Measurements from ENCODE around the gene TBKBP1.
"Not testable (repeated sequence)": the region's sequence is repeated elsewhere in the genome, so short reads cannot be mapped to it uniquely, and the experiment has no call there.

TBKBP1 gene

DNA sequence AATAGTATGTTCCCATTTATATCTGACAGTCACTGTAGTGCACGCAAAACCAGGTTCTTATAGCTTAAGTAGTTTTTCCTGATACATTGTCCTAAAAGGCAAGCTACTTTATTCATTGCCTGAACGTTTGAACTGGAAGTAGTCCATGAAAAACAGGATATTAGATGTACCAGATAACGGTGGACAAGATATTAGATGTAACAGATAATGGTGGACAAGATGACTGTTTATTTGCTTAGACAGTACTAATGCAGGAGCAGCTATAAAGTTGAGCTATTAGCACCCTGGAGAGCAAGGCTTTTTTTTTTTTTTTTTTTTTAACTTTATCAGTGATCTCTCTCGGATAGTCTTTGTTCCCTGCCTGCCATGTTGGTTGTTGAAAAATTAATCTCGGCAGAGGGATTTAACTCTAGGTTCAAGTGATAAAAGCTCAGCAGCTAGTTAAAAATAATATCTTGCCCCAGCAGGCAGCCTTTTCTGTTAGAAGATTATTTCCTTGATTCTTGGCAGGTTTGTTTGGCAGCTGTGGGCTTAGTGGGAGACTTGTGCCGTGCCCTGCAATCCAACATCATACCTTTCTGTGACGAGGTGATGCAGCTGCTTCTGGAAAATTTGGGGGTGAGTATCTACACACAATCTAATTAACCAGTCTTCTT is 17.3 kb upstream of the TBKBP1 start:
- no peak for DNase-seq (ENCODE audit: low read depth in 1 of 2, low spot score in 1 of 2)

DNA sequence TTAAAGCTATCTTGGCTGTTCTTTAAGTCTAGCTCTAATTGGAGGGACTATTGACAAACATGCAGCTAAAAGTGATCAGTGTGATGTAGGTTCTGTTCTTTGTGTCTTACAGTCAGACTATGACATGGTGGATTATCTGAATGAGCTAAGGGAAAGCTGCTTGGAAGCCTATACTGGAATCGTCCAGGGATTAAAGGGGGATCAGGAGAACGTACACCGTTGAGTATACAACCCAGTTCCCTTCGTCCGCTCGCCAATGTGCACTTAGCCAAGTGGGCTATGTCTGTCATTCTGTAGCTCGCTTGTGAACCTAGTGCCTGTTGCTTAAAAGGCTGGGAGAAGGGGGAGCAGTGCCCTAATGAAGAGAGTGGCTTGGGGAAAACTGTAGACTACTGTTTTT is 15.8 kb upstream of the TBKBP1 start:
- DNase-seq (ENCODE audit: low read depth in 1 of 2, low spot score in 1 of 2) = no peak

DNA sequence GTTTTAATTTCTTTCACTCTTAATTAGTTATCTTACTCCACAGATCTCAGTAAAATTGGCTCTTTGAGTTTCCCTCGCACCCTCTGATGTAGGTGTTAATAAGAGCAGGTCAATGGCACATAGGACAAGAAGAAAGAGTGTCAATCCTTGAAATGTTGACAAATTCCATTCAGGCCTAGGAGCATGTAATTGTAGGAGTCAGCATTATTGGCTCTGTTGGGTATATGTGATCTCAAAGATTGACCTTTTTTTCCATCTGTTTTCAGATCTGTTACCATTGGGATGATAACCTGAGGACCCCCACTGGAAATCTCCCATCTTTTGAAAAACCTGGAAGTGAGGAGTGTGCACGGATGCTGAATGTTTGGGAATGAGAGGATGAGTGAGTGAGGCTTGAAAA is 11.8 kb upstream of the TBKBP1 start:
- DNase-seq (ENCODE audit: low read depth in 1 of 2, low spot score in 1 of 2) = no peak

DNA sequence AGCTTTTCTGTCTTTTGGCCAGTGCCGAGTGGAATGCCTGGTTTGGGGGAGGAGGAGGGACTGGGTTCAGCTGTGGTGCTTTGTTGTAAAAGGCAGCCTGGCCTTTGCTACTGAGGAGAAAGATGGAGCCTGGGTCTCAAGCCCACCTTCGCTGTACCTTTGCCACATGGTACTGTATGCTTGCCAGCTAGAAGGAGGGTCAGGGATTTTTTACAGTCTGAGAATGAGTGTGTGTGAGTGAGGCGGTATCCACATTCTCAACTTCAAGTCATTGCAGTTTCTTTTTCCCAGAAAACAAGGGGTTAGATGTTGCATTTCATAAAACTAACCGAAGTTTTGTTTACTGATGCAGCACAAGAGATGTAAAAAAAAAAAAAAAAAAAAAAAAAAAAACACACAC is 11.2 kb upstream of the TBKBP1 start:
- DNase-seq (ENCODE audit: low read depth in 1 of 2, low spot score in 1 of 2) = not testable (repeated sequence)

DNA sequence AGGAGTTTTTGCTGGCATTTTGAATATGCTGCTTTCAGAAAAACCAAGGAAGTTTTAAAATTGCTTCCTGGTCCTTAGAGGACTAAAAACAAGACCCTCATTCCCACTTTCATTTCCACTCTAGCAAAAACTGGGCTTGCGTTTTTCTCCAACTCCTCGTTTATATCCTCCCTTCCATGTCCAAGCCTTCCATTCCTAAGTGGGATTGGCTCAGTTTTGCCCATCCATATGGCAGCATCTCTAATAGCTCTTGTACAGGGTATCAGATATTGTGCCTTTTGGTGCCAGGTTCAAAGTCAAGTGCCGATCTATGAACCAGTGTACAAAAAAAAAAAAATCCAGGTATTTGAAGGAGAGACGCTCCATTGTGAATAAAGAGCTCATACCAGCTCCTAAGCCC is 9.9 kb upstream of the TBKBP1 start:
- no peak for DNase-seq (ENCODE audit: low read depth in 1 of 2, low spot score in 1 of 2)

DNA sequence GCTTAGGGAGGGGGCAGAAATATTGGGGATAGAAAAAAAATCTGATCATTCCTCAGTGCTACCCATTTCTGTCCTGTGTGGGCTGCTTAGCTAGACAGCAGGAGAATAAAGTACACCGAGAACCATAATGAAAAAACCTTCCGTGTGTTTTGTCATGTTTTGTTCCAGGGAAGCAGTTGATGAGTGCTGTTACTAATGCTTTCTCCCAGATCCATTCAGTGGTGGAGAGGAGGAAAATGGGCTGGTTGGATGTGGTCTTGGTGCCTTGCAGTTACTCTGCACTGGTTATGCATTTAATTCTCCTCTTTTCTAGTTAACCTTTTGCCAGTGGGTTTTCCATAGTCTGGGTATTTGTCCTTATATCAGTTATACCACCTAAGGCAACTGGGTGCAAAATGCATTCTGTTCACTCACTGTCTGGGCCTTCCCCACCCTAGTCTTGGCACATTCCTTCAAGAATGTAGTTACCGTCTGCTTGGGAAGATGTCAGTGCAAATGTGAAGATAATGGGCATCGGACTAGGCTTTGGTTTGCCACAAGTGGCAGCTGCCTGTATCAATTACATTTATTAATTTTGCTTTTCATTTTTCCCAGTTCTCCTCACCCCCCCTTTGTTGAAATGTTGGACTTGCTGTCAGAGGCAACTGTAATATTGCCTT is 9.3 kb upstream of the TBKBP1 start:
- no peak for DNase-seq (ENCODE audit: low read depth in 1 of 2, low spot score in 1 of 2)

DNA sequence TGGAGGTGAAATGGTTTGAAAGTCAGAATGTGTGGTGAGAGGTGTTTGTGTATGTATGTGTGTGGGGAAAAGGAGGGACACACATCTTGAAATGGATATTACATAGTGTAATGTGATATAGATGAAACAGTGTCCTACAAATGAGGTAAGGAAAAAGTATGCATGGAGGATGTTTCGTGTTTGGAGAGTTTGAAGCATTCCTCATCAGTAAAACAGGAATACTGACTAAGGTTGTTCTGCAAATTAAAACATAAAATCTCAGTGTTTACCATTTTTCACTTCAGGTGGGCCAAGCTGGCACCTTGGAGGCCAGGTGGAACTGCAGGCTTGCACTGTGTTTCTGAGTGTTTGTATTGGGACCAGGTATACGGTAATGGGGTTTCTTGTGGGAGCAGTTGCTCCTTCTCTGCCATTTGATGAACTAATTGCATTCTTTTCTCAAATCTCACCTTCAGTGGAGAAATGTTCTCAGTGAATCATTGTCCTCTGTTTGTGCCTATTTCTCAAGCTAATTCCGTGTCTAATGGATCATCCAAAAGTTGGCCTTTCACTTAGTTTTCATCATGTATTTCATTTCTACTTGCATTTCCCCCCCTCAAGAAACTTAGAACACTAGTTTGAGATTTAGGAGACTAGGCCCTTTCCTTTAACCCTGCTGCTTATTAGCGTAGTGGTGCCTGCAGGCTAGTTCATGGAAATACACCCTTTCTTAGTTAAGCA is 8.2 kb upstream of the TBKBP1 start:
- DNase-seq (ENCODE audit: low read depth in 1 of 2, low spot score in 1 of 2) = no peak

DNA sequence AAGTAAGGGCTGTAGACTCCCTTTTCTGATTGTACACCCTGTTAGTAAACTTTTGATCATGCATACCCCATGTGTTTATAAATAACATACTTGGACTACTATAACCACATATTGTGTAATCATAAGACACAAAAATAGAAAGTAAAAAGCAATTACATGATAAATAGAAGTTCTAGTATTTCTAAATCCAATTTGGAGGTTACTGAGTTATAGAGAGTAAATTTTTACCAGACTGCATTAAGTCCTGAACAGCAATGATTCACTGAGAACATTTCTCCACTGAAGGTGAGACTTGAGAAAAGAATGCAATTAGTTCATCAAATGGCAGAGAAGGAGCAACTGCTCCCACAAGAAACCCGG is 7.7 kb upstream of the TBKBP1 start:
- DNase-seq (ENCODE audit: low read depth in 1 of 2, low spot score in 1 of 2) = no peak

DNA sequence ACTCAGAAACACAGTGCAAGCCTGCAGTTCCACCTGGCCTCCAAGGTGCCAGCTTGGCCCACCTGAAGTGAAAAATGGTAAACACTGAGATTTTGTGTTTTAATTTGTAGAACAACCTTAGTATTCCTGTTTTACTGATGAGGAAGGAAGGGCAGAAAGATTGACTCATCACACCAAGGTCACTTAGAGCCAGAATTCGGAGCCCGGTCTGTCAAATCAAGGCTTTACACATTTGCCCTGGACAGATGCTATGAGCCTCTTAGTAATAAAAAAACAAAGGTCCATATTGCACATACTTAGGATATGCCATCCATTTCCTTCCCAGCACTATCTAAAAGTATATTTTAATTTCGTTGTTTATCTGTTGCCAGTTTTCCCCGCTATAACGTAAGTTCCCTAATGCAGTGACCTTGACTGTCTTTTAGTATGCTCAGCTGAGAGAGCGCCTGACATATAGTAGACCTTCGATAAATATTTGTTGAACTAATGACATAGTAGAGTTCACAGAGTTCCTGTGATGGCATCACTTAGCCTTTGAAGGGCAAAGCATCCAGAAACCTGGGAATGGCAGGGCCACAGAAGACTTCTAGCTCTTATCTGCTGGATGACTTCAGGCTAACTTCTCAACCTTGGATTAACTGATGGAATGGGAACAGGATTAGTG is 7.2 kb upstream of the TBKBP1 start:
- DNase-seq (ENCODE audit: low read depth in 1 of 2, low spot score in 1 of 2) = no peak

DNA sequence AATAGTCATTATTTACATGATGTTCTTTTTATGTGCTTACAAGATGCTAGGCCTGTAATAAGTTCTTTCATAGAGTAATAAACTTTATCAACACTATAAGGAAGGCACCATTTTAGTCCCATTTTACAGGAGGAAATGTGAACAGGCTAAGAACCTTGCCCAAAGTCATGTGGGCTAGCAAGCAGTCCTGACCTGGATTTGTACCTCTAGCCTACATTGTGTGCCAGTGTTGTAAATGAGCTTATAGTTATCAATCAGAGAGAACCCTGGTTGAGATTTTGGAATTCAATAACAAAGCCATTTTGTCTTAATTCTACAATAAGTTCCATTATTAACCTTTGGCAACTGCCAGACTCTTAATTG is 6.7 kb upstream of the TBKBP1 start:
- no peak for DNase-seq (ENCODE audit: low read depth in 1 of 2, low spot score in 1 of 2)

DNA sequence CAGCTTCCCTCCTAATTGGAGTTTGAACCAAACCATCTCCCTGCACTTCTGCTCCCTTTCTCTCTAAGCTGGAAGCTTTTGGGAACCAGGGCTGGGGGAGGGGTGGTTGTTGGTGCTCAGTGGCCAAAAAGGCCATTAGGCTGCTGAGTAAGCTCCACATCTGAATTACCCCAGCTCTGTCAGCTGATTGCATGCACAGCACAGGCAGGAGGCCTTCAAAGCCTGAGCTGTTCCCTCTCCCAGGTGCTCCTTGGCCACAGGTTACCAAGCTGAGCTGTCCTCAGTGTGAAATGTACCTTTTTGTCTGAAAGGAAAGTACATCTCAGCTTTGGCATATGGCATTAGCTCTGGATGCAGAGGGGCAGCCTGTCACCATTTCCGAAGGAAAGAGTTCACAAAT is 6.2 kb upstream of the TBKBP1 start:
- DNase-seq (ENCODE audit: low read depth in 1 of 2, low spot score in 1 of 2) = no peak

DNA sequence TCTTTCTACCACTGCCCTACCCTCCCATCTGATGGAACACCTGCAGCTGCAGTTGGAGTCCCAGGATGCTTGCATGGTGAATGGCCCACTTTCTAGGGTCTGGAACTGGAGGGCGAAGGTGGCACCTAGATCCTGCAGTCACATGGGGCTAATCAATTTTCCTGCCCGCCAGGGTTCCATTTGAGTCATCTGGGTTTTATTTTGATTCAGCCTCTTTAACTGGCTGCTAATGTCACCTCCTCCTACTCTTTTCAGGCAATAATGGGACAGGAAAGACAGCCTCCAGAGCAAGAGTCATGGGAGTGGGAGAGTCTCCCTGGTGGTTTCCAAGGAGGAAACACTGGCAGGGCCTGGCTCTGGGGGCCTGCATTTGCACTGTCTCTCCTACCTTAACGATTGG is 3.8 kb upstream of the TBKBP1 start:
- DNase-seq (ENCODE audit: low read depth in 1 of 2, low spot score in 1 of 2) = no peak

DNA sequence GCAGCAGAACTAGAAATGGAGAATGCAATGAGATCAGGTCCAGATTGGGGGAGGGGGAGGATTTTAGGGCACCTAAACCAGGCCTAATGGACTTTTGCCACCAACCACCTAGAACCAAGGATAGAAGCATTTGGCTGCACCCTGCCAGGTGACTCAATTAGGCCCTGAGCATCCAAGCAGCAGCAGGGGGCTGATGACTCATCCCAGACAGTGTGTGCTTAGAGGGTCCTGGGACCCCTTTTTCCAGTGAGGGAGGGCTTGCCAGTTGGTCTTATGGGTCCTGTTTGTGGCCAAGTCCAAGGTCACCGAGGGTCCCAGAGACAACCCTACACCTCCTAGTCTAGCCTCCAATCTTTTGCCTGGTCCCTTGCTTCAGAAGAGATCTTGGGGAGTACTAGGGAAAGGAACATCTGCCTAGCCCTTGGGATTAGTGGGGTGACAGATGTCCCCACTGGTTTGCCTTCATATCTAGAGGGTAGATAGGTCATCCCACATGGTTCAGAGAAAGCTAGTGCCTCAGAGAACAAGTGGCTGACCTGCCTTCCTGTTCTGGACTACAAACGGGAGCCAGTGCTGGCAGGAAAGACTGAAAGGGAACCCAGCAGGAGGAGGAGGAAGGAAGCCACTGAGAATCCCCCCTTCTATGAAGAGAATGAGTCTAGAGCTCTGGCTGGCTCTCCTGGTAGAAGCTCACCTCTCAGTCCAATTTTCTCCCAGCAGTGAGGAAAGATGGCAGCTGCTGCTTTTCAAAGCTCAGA is 1.6 kb upstream of the TBKBP1 start:
- no peak for DNase-seq (ENCODE audit: low read depth in 1 of 2, low spot score in 1 of 2)

DNA sequence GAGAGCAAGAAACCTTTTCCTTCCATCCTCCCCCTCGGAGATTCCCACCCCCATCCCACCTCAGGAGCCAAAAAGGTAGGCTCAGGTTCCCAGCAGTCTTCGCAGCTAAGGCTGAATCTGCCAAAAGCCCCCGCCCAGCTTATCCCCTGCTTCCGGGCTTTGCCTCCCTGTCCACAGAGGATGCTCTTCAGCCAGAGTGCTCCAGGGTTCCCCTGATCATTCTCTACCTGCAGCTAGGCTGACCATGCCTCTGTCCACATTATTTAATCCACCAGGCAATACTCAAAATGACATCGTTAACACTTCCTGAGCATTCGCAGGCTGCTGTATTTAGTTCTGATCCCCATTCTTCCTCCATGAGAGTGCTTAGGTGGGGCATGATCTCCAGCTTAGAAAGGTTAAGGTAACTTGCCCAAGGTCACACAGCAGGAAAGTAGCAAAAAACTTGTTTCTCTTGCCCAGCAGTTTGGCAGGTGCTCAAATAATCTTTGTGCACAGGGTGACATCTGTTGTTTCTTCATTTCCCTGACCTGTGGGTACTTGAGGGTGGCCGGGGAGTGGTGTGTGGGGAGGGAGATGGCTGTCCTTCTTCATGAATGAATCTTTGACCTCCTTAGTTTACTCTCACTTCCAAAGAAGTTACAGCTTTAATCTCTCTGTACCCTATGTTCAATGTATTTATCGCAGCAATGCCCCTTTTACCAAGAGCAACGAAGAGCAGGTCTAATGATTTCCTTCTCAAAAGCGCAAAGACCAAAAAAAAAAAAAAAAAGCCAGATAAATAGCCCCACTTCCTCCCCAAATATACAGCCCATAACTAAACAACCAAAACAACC is 848 bp upstream of the TBKBP1 start:
- DNase-seq (ENCODE audit: low read depth in 1 of 2, low spot score in 1 of 2) = no peak

DNA sequence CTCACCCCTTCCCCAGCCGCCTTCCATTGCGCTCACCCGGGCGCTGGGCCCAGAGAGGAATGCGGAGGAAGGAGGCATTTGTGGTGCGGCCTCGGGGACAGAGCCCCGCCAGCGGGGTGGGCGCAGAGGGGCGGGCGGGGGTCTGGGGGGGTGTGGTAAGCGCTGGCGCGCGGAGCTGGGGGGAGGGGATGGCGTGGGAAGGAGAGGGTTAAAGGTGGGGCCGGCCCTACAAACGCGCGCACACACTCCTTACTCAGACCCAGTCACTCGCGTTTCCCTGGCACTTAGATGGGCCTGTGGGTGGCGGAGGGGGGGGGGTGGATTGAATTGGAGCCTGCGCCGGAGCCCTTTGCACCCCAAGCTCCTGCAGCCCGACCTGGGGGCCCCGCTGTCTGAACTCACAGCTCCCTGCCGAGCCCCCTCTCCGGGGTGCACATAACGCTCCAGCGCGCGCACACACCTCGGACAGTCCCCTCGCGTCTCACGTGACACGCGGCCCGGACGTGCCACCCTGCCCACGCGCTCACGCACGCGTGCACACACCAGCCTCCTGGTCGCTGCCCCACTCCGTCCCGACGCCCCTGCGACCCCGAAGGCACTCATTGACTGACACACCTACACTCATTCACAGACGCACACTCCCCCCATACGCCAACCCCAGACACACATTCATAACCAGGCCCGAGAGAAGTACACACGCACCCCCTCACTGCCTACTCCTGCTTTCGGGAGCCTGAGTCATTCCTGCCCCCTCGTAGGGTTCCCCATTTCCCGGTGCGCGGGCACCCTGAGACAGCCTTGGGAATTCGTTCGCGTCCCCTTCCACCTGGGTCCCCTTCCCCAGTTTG is 844 bp downstream of the TBKBP1 start:
- DNase-seq (ENCODE audit: low read depth in 1 of 2, low spot score in 1 of 2) = peak; percentile 40 to 42

DNA sequence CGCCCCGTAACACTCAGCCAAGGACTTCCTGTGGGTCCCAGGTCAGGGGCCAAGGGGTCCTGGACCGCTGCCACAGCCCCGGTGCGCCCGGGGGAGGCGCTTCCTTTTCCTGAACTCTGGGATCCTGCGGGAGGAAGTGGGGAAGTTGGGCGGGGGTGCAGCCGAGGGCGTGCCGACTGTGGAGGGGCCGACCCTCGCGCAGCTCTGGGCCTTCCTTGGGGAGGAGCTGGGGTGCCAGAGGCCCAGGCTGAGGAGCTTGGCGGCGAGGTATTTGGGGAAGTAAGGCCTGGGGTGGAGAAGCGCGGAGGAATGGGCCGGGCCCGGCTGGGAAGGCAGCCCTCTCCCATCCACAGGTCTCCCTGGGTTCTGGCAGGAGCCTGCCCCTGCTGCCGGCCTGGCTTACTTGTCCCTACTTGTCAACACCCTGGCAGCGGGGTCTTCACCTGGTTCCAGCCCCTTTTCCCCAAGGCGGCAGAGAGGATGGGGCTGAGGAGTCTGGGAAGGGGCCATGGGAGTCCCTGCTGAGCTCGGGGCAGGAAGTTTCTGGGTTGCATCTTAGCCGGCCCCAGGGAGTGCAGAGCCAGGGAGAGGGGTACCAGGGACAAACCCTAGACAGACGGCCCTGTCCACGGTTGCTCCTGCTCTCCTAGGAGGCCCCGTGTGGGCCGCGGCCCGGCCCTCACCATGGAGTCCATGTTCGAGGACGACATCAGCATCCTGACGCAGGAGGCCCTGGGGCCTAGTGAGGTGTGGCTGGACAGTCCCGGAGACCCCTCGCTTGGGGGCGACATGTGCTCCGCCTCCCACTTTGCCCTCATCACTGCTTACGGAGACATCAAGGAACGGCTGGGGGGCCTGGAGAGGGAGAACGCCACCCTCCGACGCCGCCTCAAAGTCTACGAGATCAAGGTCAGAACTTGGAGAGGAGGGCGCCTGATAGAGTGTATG is 1.7 kb downstream of the TBKBP1 start:
- DNase-seq (ENCODE audit: low read depth in 1 of 2, low spot score in 1 of 2) = no peak

DNA sequence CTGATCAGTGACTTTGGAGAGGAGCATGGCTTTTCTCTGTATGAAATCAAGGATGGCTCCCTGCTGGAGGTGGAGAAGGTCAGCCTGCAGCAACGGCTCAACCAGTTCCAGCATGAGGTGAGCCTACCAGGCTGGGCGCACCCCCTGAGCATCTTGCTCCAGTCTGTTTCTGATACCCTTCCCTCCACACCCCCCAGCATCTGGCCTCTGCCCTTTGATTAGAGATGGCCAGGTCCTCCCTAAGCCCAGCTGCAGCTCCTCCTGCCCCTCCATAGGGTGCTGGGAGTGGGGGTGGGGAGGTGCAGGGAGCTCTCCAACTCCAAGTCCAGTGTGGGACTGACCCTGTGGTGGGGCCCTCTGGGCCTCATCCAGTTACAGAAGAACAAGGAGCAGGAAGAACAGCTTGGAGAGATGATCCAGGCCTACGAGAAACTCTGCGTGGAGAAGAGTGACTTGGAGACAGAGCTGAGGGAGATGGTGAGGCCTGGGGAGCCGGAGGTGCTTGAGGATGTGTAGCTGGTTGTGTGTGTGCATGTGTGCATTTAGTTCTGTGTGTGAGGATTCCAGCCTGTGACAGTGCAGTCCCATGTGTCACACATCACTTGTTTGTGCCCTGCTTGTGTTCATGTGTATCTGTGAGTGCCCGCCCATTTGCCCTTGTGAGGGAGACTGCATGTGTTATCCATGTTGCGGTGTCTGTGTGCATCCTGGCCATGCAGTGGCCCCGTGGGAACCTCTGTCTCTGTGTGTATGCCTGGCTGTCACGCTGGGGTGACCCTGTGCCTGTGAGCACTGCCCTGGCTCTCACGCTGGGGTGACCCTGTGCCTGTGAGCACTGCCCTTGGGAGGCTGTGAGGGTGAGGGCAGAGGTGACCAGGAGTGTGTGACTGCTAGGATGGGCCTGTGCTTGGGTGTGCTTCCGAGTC is 3.0 kb downstream of the TBKBP1 start:
- DNase-seq (ENCODE audit: low read depth in 1 of 2, low spot score in 1 of 2) = no peak

Data from activated CD4-positive, alpha-beta T cell treated with anti-CD3 and anti-CD28 coated beads, Interleukin-2, amount 50 U/mL, for 24 hours (primary cell).